ENCODE data around the gene ANTXR2.

The ANTXR2 gene

DNA sequence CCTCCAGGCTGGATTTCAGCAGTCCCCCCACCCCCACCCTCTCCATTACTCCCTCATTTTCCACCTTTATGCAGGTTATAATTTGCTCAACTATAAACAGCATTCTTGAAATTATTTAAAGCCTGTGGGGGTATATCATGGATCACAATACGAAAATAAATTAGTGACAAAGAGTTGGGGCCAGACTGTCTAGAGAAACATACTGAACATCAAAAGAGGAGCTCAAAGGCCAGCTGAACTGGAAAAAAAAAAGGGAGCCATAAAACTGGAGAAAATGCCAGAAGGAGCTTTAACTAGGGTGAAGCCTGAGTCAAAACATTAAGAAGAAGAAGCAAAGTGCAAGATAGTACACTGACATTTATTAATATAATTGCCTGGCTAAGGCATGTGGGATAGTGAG is 137.8 kb downstream of the ANTXR2 start:
- Histone ChIP-seq H3F3A (ENCODE audit: insufficient read depth, low read length) (no peaks in the 10 kb centered on the region), H3K9ac (ENCODE audit: low read length) (no peak overlapping the region), H3K27ac (ENCODE audit: low read depth, low read length, poor library complexity, severe bottlenecking) (no peak overlapping the region), H3K36me3 (ENCODE audit: insufficient read depth, low read length) (no peaks in the 10 kb centered on the region), H3K9me2 (ENCODE audit: low read depth, low read length) (no peaks in the 10 kb centered on the region), H3K4me3 (ENCODE audit: low read depth, low read length, poor library complexity, severe bottlenecking) (no peak overlapping the region), H3K27me3 (ENCODE audit: insufficient read depth, low read length) (no peaks in the 10 kb centered on the region), H3K4me2 (ENCODE audit: low read length) (no peak overlapping the region), H3K4me1 (ENCODE audit: insufficient read depth, low read length, severe bottlenecking) (no peaks in the 10 kb centered on the region), H3K79me2 (ENCODE audit: insufficient read depth, low read length) (no peaks in the 10 kb centered on the region), H2AFZ (ENCODE audit: low read length) (no peak overlapping the region), H4K20me1 (ENCODE audit: insufficient read depth, low read length) (no peaks in the 10 kb centered on the region), H3K9me3 (ENCODE audit: low read length) (no peaks in the 10 kb centered on the region)
- TF ChIP-seq EZH2 (IDR thresholded peaks at IDR 0.05; ENCODE audit: borderline replicate concordance, low read length): no peak
- TF ChIP-seq, protein P1, sequence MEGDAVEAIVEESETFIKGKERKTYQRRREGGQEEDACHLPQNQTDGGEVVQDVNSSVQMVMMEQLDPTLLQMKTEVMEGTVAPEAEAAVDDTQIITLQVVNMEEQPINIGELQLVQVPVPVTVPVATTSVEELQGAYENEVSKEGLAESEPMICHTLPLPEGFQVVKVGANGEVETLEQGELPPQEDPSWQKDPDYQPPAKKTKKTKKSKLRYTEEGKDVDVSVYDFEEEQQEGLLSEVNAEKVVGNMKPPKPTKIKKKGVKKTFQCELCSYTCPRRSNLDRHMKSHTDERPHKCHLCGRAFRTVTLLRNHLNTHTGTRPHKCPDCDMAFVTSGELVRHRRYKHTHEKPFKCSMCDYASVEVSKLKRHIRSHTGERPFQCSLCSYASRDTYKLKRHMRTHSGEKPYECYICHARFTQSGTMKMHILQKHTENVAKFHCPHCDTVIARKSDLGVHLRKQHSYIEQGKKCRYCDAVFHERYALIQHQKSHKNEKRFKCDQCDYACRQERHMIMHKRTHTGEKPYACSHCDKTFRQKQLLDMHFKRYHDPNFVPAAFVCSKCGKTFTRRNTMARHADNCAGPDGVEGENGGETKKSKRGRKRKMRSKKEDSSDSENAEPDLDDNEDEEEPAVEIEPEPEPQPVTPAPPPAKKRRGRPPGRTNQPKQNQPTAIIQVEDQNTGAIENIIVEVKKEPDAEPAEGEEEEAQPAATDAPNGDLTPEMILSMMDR (IDR thresholded peaks at IDR 0.05; ENCODE audit: low read length): no peak

DNA sequence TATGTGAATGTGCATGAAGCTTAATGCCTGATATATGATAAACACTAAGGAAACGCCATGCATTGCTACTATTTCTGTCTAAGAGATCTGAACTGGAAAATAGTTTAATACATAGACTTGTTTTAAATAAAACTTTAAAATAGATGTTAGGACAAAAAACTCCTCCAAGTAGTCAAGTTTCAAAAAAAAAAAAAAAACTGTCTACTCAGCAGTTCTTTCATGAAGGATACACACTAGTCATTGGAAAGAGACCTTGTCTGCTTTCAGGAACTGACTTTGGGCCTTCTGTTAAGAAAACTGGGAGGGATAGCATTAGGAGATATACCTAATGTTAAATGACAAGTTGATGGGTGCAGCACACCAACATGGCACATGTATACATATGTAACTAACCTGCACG is 138.4 kb downstream of the ANTXR2 start:
- Histone ChIP-seq H4K20me1 (ENCODE audit: insufficient read depth, low read length) (no peaks in the 10 kb centered on the region), H3K4me1 (ENCODE audit: insufficient read depth, low read length, severe bottlenecking) (no peaks in the 10 kb centered on the region)

DNA sequence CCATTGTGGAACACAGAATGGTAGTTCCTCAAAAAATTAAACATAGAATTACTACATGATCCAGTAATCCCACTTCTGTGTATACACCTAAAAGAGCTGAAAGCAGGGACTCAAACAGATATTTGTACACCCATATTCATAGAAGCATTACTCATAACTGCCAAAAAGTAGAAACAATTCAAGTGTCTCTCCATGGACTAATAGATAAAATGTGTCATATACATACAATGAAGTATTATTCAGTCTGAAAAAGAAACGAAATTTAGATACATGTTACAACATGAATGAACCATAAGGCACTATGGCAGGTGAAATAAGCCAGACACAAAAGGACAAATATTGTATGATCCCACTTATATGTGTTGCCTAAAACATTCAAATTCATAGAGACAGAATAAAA is 145.1 kb downstream of the ANTXR2 start:
- Histone ChIP-seq H4K20me1 (ENCODE audit: insufficient read depth, low read length) (no peaks in the 10 kb centered on the region), H3K36me3 (ENCODE audit: insufficient read depth, low read length) (no peaks in the 10 kb centered on the region), H3K27ac (ENCODE audit: low read depth, low read length, poor library complexity, severe bottlenecking) (no peak overlapping the region), H3K9ac (ENCODE audit: low read length) (no peak overlapping the region), H3K79me2 (ENCODE audit: insufficient read depth, low read length) (no peaks in the 10 kb centered on the region), H3K9me2 (ENCODE audit: low read depth, low read length) (no peaks in the 10 kb centered on the region), H3K4me3 (ENCODE audit: low read depth, low read length, poor library complexity, severe bottlenecking) (no peak overlapping the region), H3K9me3 (ENCODE audit: low read length) (no peaks in the 10 kb centered on the region), H3K4me2 (ENCODE audit: low read length) (no peak overlapping the region), H3K27me3 (ENCODE audit: insufficient read depth, low read length) (no peaks in the 10 kb centered on the region), H2AFZ (ENCODE audit: low read length) (no peak overlapping the region), H3F3A (ENCODE audit: insufficient read depth, low read length) (no peaks in the 10 kb centered on the region), H3K4me1 (ENCODE audit: insufficient read depth, low read length, severe bottlenecking) (no peaks in the 10 kb centered on the region)
- no peak for TF ChIP-seq EZH2 (IDR thresholded peaks at IDR 0.05; ENCODE audit: borderline replicate concordance, low read length)
- TF ChIP-seq, protein P1 (IDR thresholded peaks at IDR 0.05; ENCODE audit: low read length): no peak

More for the DNA sequence above, 138.4 kb downstream of the ANTXR2 start:
- no peak overlapping the region for H3K27ac ChIP-seq (ENCODE audit: low read depth, low read length, poor library complexity, severe bottlenecking)
- no peak overlapping the region for H2AFZ ChIP-seq (ENCODE audit: low read length)
- no peaks in the 10 kb centered on the region for H3F3A ChIP-seq (ENCODE audit: insufficient read depth, low read length)
- no peaks in the 10 kb centered on the region for H3K9me3 ChIP-seq (ENCODE audit: low read length)
- no peaks in the 10 kb centered on the region for H3K36me3 ChIP-seq (ENCODE audit: insufficient read depth, low read length)
- TF ChIP-seq EZH2 (IDR thresholded peaks at IDR 0.05; ENCODE audit: borderline replicate concordance, low read length): no peak
- TF ChIP-seq, protein P1 (IDR thresholded peaks at IDR 0.05; ENCODE audit: low read length): no peak
- no peaks in the 10 kb centered on the region for H3K27me3 ChIP-seq (ENCODE audit: insufficient read depth, low read length)
- H3K4me3 ChIP-seq (ENCODE audit: low read depth, low read length, poor library complexity, severe bottlenecking): no peak overlapping the region
- H3K79me2 ChIP-seq (ENCODE audit: insufficient read depth, low read length): no peaks in the 10 kb centered on the region
- H3K9me2 ChIP-seq (ENCODE audit: low read depth, low read length): no peaks in the 10 kb centered on the region
- H3K4me2 ChIP-seq (ENCODE audit: low read length): no peak overlapping the region
- no peak overlapping the region for H3K9ac ChIP-seq (ENCODE audit: low read length)
